ENCODE data around the gene TENM4. TPM values are rescaled to one million over a fixed set of nuclear protein-coding genes. Genes with fewer than 3 reads are reported as not detected.

TENM4 gene
- total and polyA plus RNA-seq, 2 of the 8 experiments (the other 6 are each of a cell fraction or from before 2014, with no cell fraction given) = 3.5 to 7.2 TPM

GRCh38 chr11:79421820-79422219, 19.0 kb downstream of the TENM4 start:
- Histone ChIP-seq H4K20me1 (replicated peaks in 1 of 2; ENCODE audit: control insufficient read depth in 1 of 2, insufficient read depth in 2 of 2, low read length in 2 of 2) (peaks cover 0 to 4% of the 10 kb centered on the region in 2 experiments), H3K9ac (replicated peaks in 1 of 4; ENCODE audit: extremely low read depth in 1 of 4, low read depth in 3 of 4, low read length in 3 of 4) (no peak overlapping the region), H3K79me2 (ENCODE audit: control insufficient read depth in 1 of 2, insufficient read depth in 2 of 2, low read length in 2 of 2) (no peaks in the 10 kb centered on the region), H4K91ac (replicated peaks; ENCODE audit: insufficient read length, low read length) (no peak overlapping the region), H2AFZ (ENCODE audit: low read length) (no peak overlapping the region), H3K23me2 (ENCODE audit: low read depth, low read length) (no peaks in the 10 kb centered on the region), H4K8ac (ENCODE audit: extremely low read depth, insufficient read depth, low read length) (no peak overlapping the region), H3K79me1 (ENCODE audit: low read depth, low read length) (no peaks in the 10 kb centered on the region; the same call in 1 of the 2 replicates), H3K4ac (replicated peaks; ENCODE audit: insufficient read length, low read depth, low read length) (no peak overlapping the region), H2AK5ac (ENCODE audit: low read depth, low read length) (no peak overlapping the region), H3K4me3 (ENCODE audit: extremely low read depth in 1 of 4, insufficient read depth in 2 of 4, low read depth in 3 of 4, low read length in 4 of 4) (no peak overlapping the region), H2BK12ac (ENCODE audit: low read depth, low read length) (no peak overlapping the region), H2BK15ac (ENCODE audit: low read length) (no peak overlapping the region), H3K4me2 (ENCODE audit: insufficient read depth in 1 of 2, low read depth in 2 of 2, low read length in 2 of 2) (no peak overlapping the region), H3K14ac (ENCODE audit: insufficient read length) (no peak overlapping the region), H3K9me3 (ENCODE audit: insufficient read depth in 2 of 2, low read depth in 1 of 2, low read length in 1 of 2) (no peaks in the 10 kb centered on the region), H3K36me3 (ENCODE audit: control insufficient read depth in 2 of 4, insufficient read depth in 4 of 4, low read length in 3 of 4) (no peaks in the 10 kb centered on the region), H2BK5ac (ENCODE audit: low read depth, low read length) (no peak overlapping the region), H3K23ac (ENCODE audit: insufficient read length) (no peak overlapping the region), H3K27ac (ENCODE audit: low read depth, low read length) (no peak overlapping the region), H2BK120ac (replicated peaks; ENCODE audit: low read depth, low read length) (no peak overlapping the region), H3K4me1 (replicated peaks in 1 of 4; ENCODE audit: control insufficient read depth in 3 of 4, insufficient read depth in 4 of 4, low read length in 3 of 4) (0 out of 7 replicates have a peak, but pooled peaks cover 0 to 2% (median under 1%) of the 10 kb centered on the region in 4 experiments), H2BK20ac (ENCODE audit: low read length) (no peak overlapping the region), H3K18ac (ENCODE audit: extremely low read depth, low read length) (no peak overlapping the region), H3K56ac (replicated peaks; ENCODE audit: insufficient read length, low read depth, low read length) (no peak overlapping the region), H4K5ac (ENCODE audit: insufficient read length, low read depth, low read length) (no peak overlapping the region), H3K27me3 (replicated peaks in 1 of 4; ENCODE audit: control insufficient read depth in 3 of 4, extremely low read depth in 1 of 4, insufficient read depth in 3 of 4, low read length in 3 of 4) (no peaks in the 10 kb centered on the region; a peak in 1 of 7 replicates)
- ChIA-PET CTCF (ENCODE audit: partially characterized antibody) (interaction anchor here (0.6 to 7.9 kb wide), 8 partner anchors 9 to 1646 kb away, joined by 3 to 56 read pairs (median 6); partner anchors contain the start of gene TENM4), POLR2A (ENCODE audit: partially characterized antibody) (interaction anchor here (0.9 kb wide), 1 partner anchor 36 kb away, joined by 3 read pairs; no protein-coding TSS in a partner anchor)
- FAIRE-seq (no peak), DNase-seq (ENCODE audit: low read depth in 1 of 2, low spot score in 2 of 2) (no peak)
- 81% methylated on average over 4 of the region's 4 CpGs; no CpG with 5 or more reads in 1 of the 2 experiments for WGBS, 2 experiments (ENCODE audit: extremely low coverage in 1 of 2, insufficient coverage in 1 of 2, insufficient read length in 1 of 2, insufficient replicate concordance in 2 of 2, low coverage in 1 of 2, low lambda C conversion rate in 2 of 2, missing lambda C conversion rate in 1 of 2)
- TF ChIP-seq, protein P1, sequence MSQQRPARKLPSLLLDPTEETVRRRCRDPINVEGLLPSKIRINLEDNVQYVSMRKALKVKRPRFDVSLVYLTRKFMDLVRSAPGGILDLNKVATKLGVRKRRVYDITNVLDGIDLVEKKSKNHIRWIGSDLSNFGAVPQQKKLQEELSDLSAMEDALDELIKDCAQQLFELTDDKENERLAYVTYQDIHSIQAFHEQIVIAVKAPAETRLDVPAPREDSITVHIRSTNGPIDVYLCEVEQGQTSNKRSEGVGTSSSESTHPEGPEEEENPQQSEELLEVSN (IDR thresholded peaks at IDR 0.05) = no peak
- TF ChIP-seq FOSL1 (IDR thresholded peaks at IDR 0.05; ENCODE audit: insufficient read depth, low read depth, low read length) (no peak), ZNF274 (IDR thresholded peaks at IDR 0.05; ENCODE audit: borderline replicate concordance, extremely low read depth, low read length) (no peak), CTBP2 (IDR thresholded peaks at IDR 0.05; ENCODE audit: borderline replicate concordance, insufficient read depth, insufficient read length, low read length) (no peak), HDAC2 (IDR thresholded peaks at IDR 0.05; ENCODE audit: borderline replicate concordance in 1 of 2, low read depth in 2 of 2, low read length in 2 of 2) (no peak), RAD21 (IDR thresholded peaks at IDR 0.05 in 1 of 2, conservative IDR thresholded peaks at IDR 0.05 in 1 of 2; ENCODE audit: low read depth in 2 of 2, low read length in 2 of 2) (no peak), CHD1 (IDR thresholded peaks at IDR 0.05; ENCODE audit: low read depth, low read length) (no peak), TAF1 (IDR thresholded peaks at IDR 0.05; ENCODE audit: low read depth, low read length) (no peak)
- TF ChIP-seq, protein P2, sequence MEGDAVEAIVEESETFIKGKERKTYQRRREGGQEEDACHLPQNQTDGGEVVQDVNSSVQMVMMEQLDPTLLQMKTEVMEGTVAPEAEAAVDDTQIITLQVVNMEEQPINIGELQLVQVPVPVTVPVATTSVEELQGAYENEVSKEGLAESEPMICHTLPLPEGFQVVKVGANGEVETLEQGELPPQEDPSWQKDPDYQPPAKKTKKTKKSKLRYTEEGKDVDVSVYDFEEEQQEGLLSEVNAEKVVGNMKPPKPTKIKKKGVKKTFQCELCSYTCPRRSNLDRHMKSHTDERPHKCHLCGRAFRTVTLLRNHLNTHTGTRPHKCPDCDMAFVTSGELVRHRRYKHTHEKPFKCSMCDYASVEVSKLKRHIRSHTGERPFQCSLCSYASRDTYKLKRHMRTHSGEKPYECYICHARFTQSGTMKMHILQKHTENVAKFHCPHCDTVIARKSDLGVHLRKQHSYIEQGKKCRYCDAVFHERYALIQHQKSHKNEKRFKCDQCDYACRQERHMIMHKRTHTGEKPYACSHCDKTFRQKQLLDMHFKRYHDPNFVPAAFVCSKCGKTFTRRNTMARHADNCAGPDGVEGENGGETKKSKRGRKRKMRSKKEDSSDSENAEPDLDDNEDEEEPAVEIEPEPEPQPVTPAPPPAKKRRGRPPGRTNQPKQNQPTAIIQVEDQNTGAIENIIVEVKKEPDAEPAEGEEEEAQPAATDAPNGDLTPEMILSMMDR (IDR thresholded peaks at IDR 0.05; ENCODE audit: control extremely low read depth in 1 of 3, insufficient read depth in 1 of 3, low read depth in 1 of 3, low read length in 3 of 3) = no peak
